Measurements from ENCODE around the gene AHNAK.
A peak's percentile ranks its signal among the peaks of the same experiment; 100 is the strongest.
"Not testable (repeated sequence)": the region's sequence is repeated elsewhere in the genome, so short reads cannot be mapped to it uniquely, and the experiment has no call there.

AHNAK gene

DNA sequence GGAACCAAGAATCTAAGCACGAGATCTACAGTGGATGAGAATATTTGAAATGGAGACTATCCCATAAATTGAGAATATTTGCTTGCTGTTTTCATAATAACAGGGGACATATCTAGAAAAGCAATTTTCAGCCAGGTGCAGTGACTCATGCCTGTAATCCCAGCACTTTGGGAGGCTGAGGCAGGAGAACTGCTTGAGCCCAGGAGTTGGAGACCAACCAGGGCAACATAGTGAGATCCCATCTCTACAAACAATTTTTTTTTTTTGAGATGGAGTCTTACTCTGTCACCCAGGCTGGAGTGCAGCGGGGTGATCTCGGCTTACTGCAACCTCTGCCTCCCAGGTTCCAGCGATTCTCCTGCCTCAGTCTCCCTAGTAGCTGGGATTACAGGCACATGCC, 35.1 kb upstream of the AHNAK start:
- not testable (repeated sequence) for H3K27ac ChIP-seq (ENCODE audit: low read depth, low read length, severe bottlenecking); H3K4me3 ChIP-seq (ENCODE audit: extremely low read depth, insufficient read depth, low read length, poor library complexity, severe bottlenecking); H3K9me3 ChIP-seq (ENCODE audit: control insufficient read depth, low read length); H3K4me1 ChIP-seq (ENCODE audit: control insufficient read depth, insufficient read depth, low read length, poor library complexity, severe bottlenecking)
- H3K36me3 ChIP-seq (ENCODE audit: control insufficient read depth, insufficient read depth, low read length) = peaks cover 78% of the 10 kb centered on the region
- WGBS, 2 experiments (ENCODE audit: insufficient coverage in 2 of 2) = 89 to 97% methylated on average over 3 to 4 of the region's 4 CpGs

DNA sequence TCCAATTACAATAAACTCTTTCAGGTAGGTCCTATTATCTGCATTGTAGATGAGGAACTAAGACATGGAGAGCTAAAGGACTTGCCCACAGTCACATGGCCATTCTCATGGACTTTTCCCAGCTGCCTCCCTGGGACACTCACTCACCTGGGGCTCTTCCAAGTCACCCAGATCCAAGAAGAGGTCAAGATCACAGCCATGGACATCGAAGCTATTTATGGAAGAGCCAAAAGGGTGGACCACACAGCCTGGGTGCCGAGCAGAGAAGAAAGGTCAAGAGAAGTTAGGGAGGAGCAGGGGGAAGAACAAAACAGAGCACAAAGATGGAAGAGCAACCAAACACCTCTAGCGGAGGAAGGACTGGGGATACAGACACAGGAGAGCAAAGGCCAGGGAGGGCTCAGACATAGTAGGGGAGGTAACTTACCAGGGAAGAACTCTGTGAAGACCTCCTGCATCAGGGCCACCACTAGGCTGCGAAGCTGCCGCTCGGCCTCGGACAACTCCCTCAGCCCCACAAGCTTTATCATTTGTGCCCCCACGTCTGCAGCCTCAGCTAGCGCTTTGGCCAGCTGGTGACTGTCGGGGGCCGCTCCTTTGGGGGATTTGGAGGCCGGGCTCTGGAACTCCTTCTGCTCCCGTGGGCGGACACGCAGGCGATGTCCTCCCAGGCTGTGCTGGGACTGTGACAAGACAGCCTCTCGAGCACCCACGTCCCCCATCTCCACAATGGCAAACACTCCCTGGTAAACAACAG, 34.5 kb upstream of the AHNAK start:
- Histone ChIP-seq H3K36me3 (ENCODE audit: control insufficient read depth, insufficient read depth, low read length) (peaks cover 79% of the 10 kb centered on the region), H3K4me1 (ENCODE audit: control insufficient read depth, insufficient read depth, low read length, poor library complexity, severe bottlenecking) (no peaks in the 10 kb centered on the region), H3K27ac (ENCODE audit: low read depth, low read length, severe bottlenecking) (no peak overlapping the region), H3K9me3 (ENCODE audit: control insufficient read depth, low read length) (no peaks in the 10 kb centered on the region), H3K4me3 (ENCODE audit: extremely low read depth, insufficient read depth, low read length, poor library complexity, severe bottlenecking) (no peak overlapping the region)
- 93 to 98% methylated on average over 12 to 15 of the region's 18 CpGs for WGBS, 2 experiments (ENCODE audit: insufficient coverage in 2 of 2)

DNA sequence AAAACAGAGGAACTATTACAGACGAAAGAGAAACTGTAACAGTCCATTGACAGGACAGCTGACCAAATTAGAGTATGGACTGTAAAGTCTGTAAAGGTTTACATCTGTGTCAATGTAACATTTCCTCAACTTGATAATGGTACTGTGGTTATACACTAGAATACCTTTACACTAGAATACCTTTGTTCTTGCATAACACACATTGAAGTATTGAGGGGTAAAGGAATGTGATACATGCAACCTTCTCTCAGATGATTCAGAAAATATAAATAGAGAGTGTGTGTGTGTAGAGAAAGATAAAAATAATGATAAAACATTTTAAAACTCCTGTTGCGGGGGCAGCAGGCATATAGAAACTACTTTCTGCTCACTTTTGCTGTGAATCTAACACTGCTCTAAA, 32.6 kb upstream of the AHNAK start:
- Histone ChIP-seq H3K4me1 (ENCODE audit: control insufficient read depth, insufficient read depth, low read length, poor library complexity, severe bottlenecking) (peaks cover 9% of the 10 kb centered on the region), H3K36me3 (ENCODE audit: control insufficient read depth, insufficient read depth, low read length) (peaks cover 79% of the 10 kb centered on the region), H3K27ac (ENCODE audit: low read depth, low read length, severe bottlenecking) (no peak overlapping the region), H3K4me3 (ENCODE audit: extremely low read depth, insufficient read depth, low read length, poor library complexity, severe bottlenecking) (no peak overlapping the region), H3K9me3 (ENCODE audit: control insufficient read depth, low read length) (no peaks in the 10 kb centered on the region)
- WGBS, 2 experiments (ENCODE audit: insufficient coverage in 2 of 2) = 88% methylated on average over 1 of the region's 2 CpGs; no CpG with 5 or more reads in 1 of the 2 experiments

DNA sequence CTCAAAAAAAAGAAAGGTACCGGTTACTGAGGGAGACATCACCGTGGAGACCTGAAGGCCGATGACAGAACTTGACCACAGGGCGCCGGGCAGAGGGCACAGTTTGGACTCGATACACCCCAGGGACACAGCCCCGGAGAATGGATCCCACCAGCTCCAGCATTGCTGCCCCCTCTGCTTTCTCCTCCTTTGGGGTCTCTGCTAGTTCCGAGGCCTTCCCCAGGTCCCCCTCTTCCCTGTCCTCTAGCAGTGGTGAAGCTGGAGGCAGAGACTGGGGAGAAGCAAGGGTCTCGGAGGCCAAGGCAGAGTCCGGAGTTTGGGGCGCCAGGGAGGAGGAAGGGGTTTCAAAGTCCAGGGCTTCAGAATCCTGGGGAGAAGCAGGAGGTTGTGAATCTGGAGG, 31.9 kb upstream of the AHNAK start:
- Histone ChIP-seq H3K36me3 (ENCODE audit: control insufficient read depth, insufficient read depth, low read length) (peaks cover 72% of the 10 kb centered on the region), H3K27ac (ENCODE audit: low read depth, low read length, severe bottlenecking) (no peak overlapping the region), H3K9me3 (ENCODE audit: control insufficient read depth, low read length) (no peaks in the 10 kb centered on the region), H3K4me1 (ENCODE audit: control insufficient read depth, insufficient read depth, low read length, poor library complexity, severe bottlenecking) (peaks cover 9% of the 10 kb centered on the region), H3K4me3 (ENCODE audit: extremely low read depth, insufficient read depth, low read length, poor library complexity, severe bottlenecking) (no peak overlapping the region)
- 99 to 100% methylated on average over 8 to 9 of the region's 11 CpGs for WGBS, 2 experiments (ENCODE audit: insufficient coverage in 2 of 2)

DNA sequence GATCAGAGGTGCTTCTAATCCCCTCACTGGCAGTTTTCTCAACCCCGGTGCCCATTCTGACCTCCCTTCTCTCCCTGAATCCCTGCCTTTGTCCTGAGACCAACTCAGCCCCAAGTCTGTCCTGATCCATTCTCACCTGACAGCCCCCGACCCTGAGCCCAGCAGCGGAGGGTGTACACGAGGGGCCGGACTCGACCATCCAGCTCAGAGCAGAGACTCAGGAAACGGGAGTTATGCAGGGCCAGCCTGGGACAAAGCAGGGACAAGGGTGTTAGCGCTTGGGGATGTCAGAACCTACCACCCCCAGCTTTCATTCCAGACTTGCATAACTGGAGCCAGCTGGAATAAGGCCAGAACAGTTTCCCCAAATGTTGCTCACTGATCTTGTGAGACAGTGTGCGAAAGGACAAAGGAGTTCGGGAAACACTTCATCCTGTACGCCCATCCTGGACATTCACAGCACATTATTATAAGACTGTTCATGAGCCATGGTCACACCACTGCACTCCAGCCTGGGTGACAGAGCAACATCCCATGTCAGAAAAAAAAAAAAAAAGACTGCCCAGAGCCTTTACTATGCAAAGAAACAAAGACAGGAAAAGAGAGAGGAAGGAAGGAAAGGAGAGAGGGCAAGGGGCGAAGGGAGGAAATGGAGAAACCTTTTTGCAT, 30.6 kb upstream of the AHNAK start:
- Histone ChIP-seq H3K9me3 (ENCODE audit: control insufficient read depth, low read length) (no peaks in the 10 kb centered on the region), H3K27ac (ENCODE audit: low read depth, low read length, severe bottlenecking) (peak overlapping the region; percentile 30), H3K36me3 (ENCODE audit: control insufficient read depth, insufficient read depth, low read length) (peaks cover 68% of the 10 kb centered on the region), H3K4me1 (ENCODE audit: control insufficient read depth, insufficient read depth, low read length, poor library complexity, severe bottlenecking) (peaks cover 13% of the 10 kb centered on the region), H3K4me3 (ENCODE audit: extremely low read depth, insufficient read depth, low read length, poor library complexity, severe bottlenecking) (no peak overlapping the region)
- WGBS, 2 experiments (ENCODE audit: insufficient coverage in 2 of 2) = 96 to 97% methylated on average over 7 to 10 of the region's 12 CpGs

DNA sequence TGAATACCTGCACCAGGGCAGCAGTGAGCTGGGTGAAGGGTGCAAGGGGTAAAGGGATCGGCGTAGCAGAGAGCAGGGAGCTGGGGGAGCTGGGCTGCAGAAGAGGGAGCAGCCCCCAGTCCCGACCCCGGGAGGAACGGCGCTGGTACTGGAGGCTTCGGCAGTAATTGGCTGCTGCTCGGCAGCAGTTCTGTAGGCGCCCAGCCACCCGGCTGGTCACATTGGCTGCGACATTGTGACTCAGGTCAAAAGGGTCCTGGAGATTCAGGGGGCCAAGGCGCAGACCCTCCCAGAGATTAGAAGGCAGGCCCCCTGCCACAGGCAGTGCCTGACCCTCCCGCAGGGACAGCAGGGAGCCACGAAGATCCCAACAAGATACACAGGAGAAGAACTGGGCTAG, 29.2 kb upstream of the AHNAK start:
- H3K36me3 ChIP-seq (ENCODE audit: control insufficient read depth, insufficient read depth, low read length) = peaks cover 70% of the 10 kb centered on the region

DNA sequence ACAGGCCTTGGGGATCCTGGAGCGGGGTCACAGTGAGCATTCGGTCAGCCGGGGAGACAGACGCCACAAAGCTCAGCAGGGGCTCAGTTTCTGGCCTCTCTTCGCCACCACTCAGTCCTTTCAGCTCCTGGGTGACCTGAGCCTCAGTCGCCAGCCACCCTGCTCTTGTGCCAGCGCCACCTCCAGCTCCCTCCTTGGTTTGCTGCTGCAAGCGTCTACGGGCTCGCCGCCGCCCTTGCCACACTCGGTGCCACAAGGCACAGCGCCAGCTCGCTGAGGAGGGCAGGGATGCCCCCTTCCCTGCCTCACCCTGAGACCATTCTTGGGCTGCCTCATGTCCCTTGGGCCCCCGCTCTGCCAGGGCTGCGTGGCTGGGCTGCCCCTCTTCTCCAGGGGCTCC, 28.6 kb upstream of the AHNAK start:
- Histone ChIP-seq H3K9me3 (ENCODE audit: control insufficient read depth, low read length) (no peaks in the 10 kb centered on the region), H3K27ac (ENCODE audit: low read depth, low read length, severe bottlenecking) (peak overlapping the region; percentile 1), H3K4me3 (ENCODE audit: extremely low read depth, insufficient read depth, low read length, poor library complexity, severe bottlenecking) (peak overlapping the region; percentile 100), H3K4me1 (ENCODE audit: control insufficient read depth, insufficient read depth, low read length, poor library complexity, severe bottlenecking) (peaks cover 25% of the 10 kb centered on the region), H3K36me3 (ENCODE audit: control insufficient read depth, insufficient read depth, low read length) (peaks cover 70% of the 10 kb centered on the region)
- WGBS, 2 experiments (ENCODE audit: insufficient coverage in 2 of 2) = 86 to 89% methylated on average over 15 to 17 of the region's 17 CpGs

More for the DNA sequence above, 29.2 kb upstream of the AHNAK start:
- Histone ChIP-seq H3K4me1 (ENCODE audit: control insufficient read depth, insufficient read depth, low read length, poor library complexity, severe bottlenecking) (peaks cover 25% of the 10 kb centered on the region), H3K4me3 (ENCODE audit: extremely low read depth, insufficient read depth, low read length, poor library complexity, severe bottlenecking) (no peak overlapping the region), H3K9me3 (ENCODE audit: control insufficient read depth, low read length) (no peaks in the 10 kb centered on the region), H3K27ac (ENCODE audit: low read depth, low read length, severe bottlenecking) (no peak overlapping the region)
- WGBS, 2 experiments (ENCODE audit: insufficient coverage in 2 of 2) = 93 to 95% methylated on average over 11 to 13 of the region's 14 CpGs

DNA sequence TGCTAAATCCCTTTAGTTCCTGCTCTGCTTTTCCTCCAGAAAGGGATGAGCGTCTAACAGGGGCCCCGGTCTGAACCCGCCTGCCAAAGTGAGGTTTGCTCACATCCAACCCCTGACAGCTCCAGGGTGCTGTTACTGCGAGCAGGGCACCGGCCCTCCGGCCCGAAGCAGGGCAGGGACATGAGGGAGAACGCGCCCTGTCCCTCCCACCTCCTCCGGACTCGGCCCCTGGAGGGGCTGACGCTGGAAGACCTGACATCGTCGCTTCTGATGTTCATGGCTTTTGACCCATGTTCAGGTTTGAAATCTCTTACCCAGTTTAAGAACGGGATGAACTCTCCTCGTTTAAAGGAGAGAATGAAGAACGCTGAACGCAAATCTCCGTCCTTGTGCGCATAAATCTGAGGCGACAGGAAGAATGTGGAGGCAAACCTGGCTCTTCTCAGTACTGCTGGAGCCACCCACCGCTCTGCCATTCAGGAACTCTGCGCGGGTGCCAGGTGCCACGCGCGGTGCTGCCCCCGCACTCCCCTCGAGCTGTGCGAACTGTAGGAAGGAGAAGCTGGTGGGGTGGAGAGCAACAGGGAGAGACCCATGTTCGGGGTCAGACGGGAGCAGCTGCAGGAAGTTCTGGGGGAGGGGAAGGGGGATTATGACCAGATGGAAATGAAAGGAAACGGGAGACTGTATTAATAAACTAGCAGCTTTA, 27.9 kb upstream of the AHNAK start:
- Histone ChIP-seq H3K36me3 (ENCODE audit: control insufficient read depth, insufficient read depth, low read length) (peaks cover 70% of the 10 kb centered on the region), H3K9me3 (ENCODE audit: control insufficient read depth, low read length) (no peaks in the 10 kb centered on the region), H3K27ac (ENCODE audit: low read depth, low read length, severe bottlenecking) (peak overlapping the region; percentile 95), H3K4me1 (ENCODE audit: control insufficient read depth, insufficient read depth, low read length, poor library complexity, severe bottlenecking) (peaks cover 25% of the 10 kb centered on the region), H3K4me3 (ENCODE audit: extremely low read depth, insufficient read depth, low read length, poor library complexity, severe bottlenecking) (peak overlapping the region; percentile 100)
- 13 to 19% methylated on average over 26 to 29 of the region's 33 CpGs for WGBS, 2 experiments (ENCODE audit: insufficient coverage in 2 of 2)

DNA sequence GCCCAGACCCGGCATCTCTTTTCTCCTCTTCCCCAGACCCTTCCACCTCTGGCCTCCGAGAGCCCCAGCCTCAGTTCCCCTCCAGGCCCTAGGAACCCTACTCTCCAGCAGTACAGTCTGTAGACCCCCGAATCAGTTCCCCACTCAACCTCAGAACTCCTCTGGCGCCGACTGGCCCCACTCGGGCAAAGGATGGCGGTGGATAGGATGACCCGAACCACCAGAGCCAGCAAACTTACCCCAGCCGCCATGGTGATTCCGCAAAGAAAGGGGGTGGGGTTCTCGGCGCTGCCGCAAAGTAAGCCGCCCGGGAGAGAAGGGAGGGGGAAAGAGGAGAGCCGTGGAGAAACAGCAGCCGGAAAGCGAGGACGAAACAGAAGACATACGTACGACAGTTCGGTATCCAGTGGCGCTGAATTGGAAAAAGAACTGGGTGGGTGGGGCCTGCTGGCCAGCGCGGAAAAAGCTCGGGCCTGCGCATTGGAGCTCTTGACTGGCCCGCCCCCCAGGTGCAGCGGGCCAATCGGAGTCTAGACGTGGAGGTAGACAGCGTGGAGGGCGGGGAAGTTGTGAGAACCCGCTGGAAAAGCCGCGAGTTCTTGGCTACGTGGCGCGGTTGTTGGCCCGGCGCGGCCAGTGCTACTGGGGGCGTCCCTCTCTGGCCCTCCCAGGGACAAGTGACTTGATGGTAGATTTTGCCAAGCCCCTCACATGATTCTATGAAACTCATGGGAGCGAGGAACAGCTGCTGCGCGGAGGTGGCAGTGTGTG, 27.2 kb upstream of the AHNAK start, which contains the start of gene EEF1G:
Gene EEF1G, minus strand, starts transcription at position 300 of the 771 bp plus-strand sequence. Its CDS starts 49 bp downstream, at position 251.
- H3K27ac ChIP-seq (ENCODE audit: low read depth, low read length, severe bottlenecking) = peak within 1 kb of the TSS; percentile 95
- peak within 1 kb of the TSS; percentile 100 for H3K4me3 ChIP-seq (ENCODE audit: extremely low read depth, insufficient read depth, low read length, poor library complexity, severe bottlenecking)
- 0% methylated on average over 25 to 35 of the region's 46 CpGs for WGBS, 2 experiments (ENCODE audit: insufficient coverage in 2 of 2)
- H3K9me3 ChIP-seq (ENCODE audit: control insufficient read depth, low read length) = no peaks in the 10 kb centered on the region
- peaks cover 72% of the 10 kb centered on the region for H3K36me3 ChIP-seq (ENCODE audit: control insufficient read depth, insufficient read depth, low read length)
- peaks cover 25% of the 10 kb centered on the region for H3K4me1 ChIP-seq (ENCODE audit: control insufficient read depth, insufficient read depth, low read length, poor library complexity, severe bottlenecking)

DNA sequence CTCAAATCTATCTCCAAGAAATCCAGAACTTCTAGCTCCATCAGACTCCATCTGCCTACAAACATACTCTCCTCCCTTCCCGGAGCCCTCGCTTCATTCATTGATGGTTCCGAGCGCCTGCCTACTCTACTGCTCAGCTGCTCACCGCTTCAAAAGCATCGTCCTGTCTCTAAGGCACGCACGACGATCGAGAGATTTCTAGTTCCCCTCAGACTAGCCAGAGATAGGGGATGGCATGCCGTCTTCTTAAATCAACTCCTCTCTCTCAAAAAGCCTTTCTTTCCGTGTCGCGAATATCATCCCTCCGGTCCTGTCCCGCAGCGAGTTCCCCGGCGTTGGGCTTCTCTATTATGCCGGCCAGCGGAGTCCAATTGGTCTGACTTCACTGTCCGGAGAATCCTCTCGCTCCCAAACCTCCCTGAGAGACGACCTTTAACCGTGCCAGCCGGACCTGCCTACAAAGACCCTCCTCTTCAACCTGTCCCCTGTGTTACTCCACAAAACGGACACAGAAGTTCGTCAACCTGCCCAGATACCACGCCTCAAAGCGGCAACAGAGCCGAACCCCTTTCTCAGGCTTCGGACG, 26.5 kb upstream of the AHNAK start:
- peak overlapping the region; percentile 86 for H3K27ac ChIP-seq (ENCODE audit: low read depth, low read length, severe bottlenecking)
- peak overlapping the region; percentile 100 for H3K4me3 ChIP-seq (ENCODE audit: extremely low read depth, insufficient read depth, low read length, poor library complexity, severe bottlenecking)
- no peaks in the 10 kb centered on the region for H3K9me3 ChIP-seq (ENCODE audit: control insufficient read depth, low read length)
- H3K4me1 ChIP-seq (ENCODE audit: control insufficient read depth, insufficient read depth, low read length, poor library complexity, severe bottlenecking) = peaks cover 25% of the 10 kb centered on the region
- H3K36me3 ChIP-seq (ENCODE audit: control insufficient read depth, insufficient read depth, low read length) = peaks cover 72% of the 10 kb centered on the region
- WGBS, 2 experiments (ENCODE audit: insufficient coverage in 2 of 2) = 1 to 2% methylated on average over 30 to 33 of the region's 33 CpGs
